Omental fat pad (tissue), 4 donors: ENCODE data around the gene PRRG2. TPM values are rescaled to one million over a fixed set of nuclear protein-coding genes. Genes with fewer than 3 reads are reported as not detected.
"Not testable (repeated sequence)": the region's sequence is repeated elsewhere in the genome, so short reads cannot be mapped to it uniquely, and the experiment has no call there.

ENCODE experiments used
- ATAC-seq: fragments of 150-250 bp; one replicate; pipeline ENCODE4 v1.9.1; 2016; ENCODE audit warnings: mild to moderate bottlenecking, moderate library complexity; ENCODE audit not compliant: low FRiP score
- DNase-seq: peaks from one replicate; pipeline ENCODE4 v3.0.0-alpha.2; 2019; ENCODE audit warnings: low spot score
- CTCF ChIP-seq, 3 donors: fragments of 450-650 bp; IDR thresholded peaks; one replicate each; pipeline ENCODE4 v1.5.1; 2016 to 2017; ENCODE audit warnings: antibody characterized with exemption in 3 of 3, mild to moderate bottlenecking in 3 of 3, moderate library complexity in 2 of 3
- total RNA-seq, 4 donors: library from RNA; depleted of rRNA; stranded (reverse); fragments of >200 nt; gene quantifications; one replicate each; pipeline ENCODE4 v1.1.0, GENCODE V29; 2016

Gene PRRG2
- total RNA-seq, 4 donors from 2014 or later: 0.79 to 5.2 (median 2.3) TPM; not detected in 1

DNA sequence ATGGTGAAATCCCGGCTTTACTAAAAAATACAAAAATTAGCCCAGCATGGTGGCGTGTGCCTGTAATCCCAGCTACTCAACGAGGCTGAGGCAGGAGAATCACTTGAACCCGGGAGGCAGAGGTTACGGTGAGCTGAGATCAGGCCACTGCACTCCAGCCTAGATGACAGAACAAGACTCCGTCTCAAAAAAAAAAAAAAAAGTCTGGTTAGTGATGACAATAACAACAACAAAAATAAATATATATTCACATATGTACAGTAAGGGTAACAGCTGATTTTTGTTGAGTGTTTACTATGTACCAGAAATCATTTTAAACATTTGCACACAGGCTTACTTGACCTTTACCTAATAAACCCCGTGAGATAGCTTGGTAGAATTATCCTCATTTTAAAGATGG lies 35.8 kb downstream of the PRRG2 start:
- ATAC-seq (no peak), DNase-seq (no peak)
- TF ChIP-seq CTCF (IDR thresholded peaks at IDR 0.05): no peak

GRCh38 chr19:49617860-49618259 lies 36.7 kb downstream of the PRRG2 start:
- DNase-seq, ATAC-seq: not testable (repeated sequence)

DNA sequence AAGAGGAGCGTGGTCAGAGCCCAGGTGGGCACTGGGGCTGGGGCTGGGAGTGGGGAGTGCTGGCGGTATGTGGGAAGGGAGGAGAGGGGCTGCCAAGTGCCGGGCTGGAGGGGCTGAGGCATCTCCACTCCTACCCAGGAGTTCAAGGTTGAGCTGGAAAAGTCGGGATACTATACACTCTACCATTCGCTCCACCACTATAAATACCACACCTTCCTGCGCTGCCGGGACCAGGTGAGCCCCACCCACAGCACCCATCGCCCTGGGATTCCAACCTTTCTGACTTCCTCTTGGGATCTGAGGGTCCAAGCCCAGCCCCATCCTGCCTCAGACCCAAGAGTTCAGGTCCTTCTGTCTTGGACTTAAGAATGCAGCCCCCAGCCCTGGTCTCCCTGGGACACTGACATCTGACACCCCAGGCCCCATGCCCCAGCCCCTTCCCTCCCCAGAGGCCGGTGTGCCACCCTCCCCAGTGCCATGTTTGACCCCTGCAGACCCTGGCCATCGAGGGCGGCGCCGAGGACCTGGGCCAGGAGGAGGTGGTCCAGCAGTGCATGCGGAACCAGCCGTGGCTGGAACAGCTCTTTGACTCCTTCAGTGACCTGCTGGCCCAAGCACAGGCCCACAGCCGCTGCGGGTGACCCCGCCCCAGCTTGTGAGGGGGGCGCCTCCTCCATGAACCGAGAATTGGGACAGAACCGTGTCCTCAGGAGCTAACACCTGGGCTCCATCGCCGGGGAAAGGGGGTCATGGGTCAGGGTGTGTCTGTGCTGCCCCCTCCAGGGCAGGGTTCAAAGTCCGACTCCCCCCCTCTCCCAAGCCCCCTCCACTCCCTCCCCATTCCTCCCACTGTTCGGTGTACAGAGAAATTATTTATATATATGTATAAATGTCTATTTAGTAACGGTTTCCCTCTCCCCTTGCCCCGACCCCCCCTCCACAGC lies 44.1 kb downstream of the PRRG2 start:
- DNase-seq (no peak), ATAC-seq (peak; percentile 33)
- no peak for TF ChIP-seq CTCF (IDR thresholded peaks at IDR 0.05)

- DNase-seq (no peak), ATAC-seq (no peak)
- TF ChIP-seq CTCF (IDR thresholded peaks at IDR 0.05): no peak
Measured at GRCh38 chr19:49626226-49626625, 45.1 kb downstream of the PRRG2 start.

DNA sequence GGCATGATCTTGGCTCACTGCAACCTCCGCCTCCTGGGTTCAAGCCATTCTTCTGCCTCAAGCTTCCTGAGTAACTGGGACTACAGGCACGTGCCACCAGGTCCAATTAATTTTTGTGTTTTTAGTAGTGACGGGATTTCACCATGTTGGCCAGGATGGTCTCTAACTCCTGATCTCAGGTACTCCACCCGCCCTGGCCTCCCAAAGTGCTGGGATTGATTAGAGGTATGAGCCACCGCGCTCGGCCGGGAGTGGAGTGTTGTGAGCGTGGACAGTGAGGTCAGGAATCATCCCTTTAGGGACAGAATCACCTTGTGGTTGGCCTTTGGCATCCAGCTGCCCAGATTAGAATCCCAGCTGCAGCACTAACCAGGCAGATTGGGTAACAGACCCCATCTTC lies 48.5 kb downstream of the PRRG2 start:
- ATAC-seq (no peak), DNase-seq (no peak)
- TF ChIP-seq CTCF (IDR thresholded peaks at IDR 0.05): no peak

GRCh38 chr19:49631014-49631588 lies 50.0 kb downstream of the PRRG2 start:
- no peak for TF ChIP-seq CTCF (IDR thresholded peaks at IDR 0.05)
- ATAC-seq: no peak
- DNase-seq: no peak

- DNase-seq: no peak
Measured at GRCh38 chr19:49631610-49632192, 50.6 kb downstream of the PRRG2 start.

More at GRCh38 chr19:49631610-49632192, 50.6 kb downstream of the PRRG2 start:
- no peak for ATAC-seq
- TF ChIP-seq CTCF (IDR thresholded peaks at IDR 0.05): no peak
